B cell (primary cell): ENCODE data around the gene PPT2. TPM values are rescaled to one million over a fixed set of nuclear protein-coding genes. Genes with fewer than 3 reads are reported as not detected.

Source experiments
- ATAC-seq: fragments of 200-7000 bp; cut with Tn5 transposase; one replicate; pipeline ENCODE4 v1.10.0; 2021; ENCODE audit warnings: low read depth, mild to moderate bottlenecking, moderate number of reproducible peaks, moderate library complexity
- CTCF ChIA-PET: fragments of 350-600 bp; sonication (Branson Sonifier 250); formaldehyde crosslinking; loops from one replicate; lab custom pipeline; 2021; ENCODE audit warnings: antibody characterized with exemption, inconsistent platforms; lab: Charles Lee
- POLR2A ChIA-PET: fragments of 350-600 bp; sonication (Branson Sonifier 250); formaldehyde crosslinking; loops from one replicate; lab custom pipeline; 2021; ENCODE audit warnings: antibody characterized with exemption; lab: Charles Lee
- DNase-seq: peaks from one replicate; pipeline ENCODE4 v3.0.0; 2013
- H2AFZ ChIP-seq: 2 replicates; pipeline ENCODE4 v1.6.1; 2012; ENCODE audit warnings: mild to moderate bottlenecking, low read depth, low read length; ENCODE audit not compliant: insufficient read depth, poor library complexity, severe bottlenecking
- H3K27ac ChIP-seq, 2 donors: 1 replicate in 1 of 2; 2 replicates in 1 of 2; pipeline ENCODE4 v1.5.1; 2012 to 2013; ENCODE audit warnings: low read length in 2 of 2, mild to moderate bottlenecking in 2 of 2, moderate library complexity in 1 of 2
- H3K27me3 ChIP-seq, 4 experiments: fragments of 200-600 bp in 1 of 4; sonication (generic) in 1 of 4; replicated peaks in 1 of 4; 1 replicate in 2 of 4; 2 replicates in 2 of 4; pipeline versions ENCODE4 v1.6.1 to v1.7.0; 2013 to 2016; ENCODE audit warnings: low read length in 3 of 4, mild to moderate bottlenecking in 2 of 4, mixed read lengths in 1 of 4, moderate library complexity in 1 of 4; ENCODE audit not compliant: insufficient read depth in 4 of 4, control insufficient read depth in 3 of 4; ENCODE audit errors: control extremely low read depth in 1 of 4
- H3K36me3 ChIP-seq, 2 experiments: replicated peaks in 1 of 2; 1 replicate in 1 of 2; 2 replicates in 1 of 2; pipeline versions ENCODE4 v1.6.1 to v1.7.1; 2013; ENCODE audit warnings: low read length in 1 of 2; ENCODE audit not compliant: insufficient read depth in 2 of 2, control insufficient read depth in 1 of 2; ENCODE audit errors: control extremely low read depth in 1 of 2, extremely low read depth in 1 of 2
- H3K4me1 ChIP-seq, 2 donors: fragments of 200-600 bp in 1 of 2; sonication (generic) in 1 of 2; 1 replicate in 1 of 2; 2 replicates in 1 of 2; pipeline versions ENCODE4 v1.5.1 to v1.6.1; 2013 to 2017; ENCODE audit warnings: low read length in 2 of 2; ENCODE audit not compliant: control insufficient read depth in 2 of 2, insufficient read depth in 2 of 2
- H3K4me2 ChIP-seq: replicated peaks from 2 replicates; pipeline ENCODE3; 2012; ENCODE audit warnings: mild to moderate bottlenecking, low read depth, low read length; ENCODE audit not compliant: poor library complexity, severe bottlenecking
- H3K4me3 ChIP-seq, 5 experiments: fragments of 200-600 bp in 1 of 5; sonication (generic) in 1 of 5; 1 replicate in 3 of 5; 2 replicates in 2 of 5; pipeline versions ENCODE4 v1.5.1 to v1.7.0; 2011 to 2016; ENCODE audit warnings: low read length in 4 of 5, mild to moderate bottlenecking in 4 of 5, low read depth in 2 of 5, control low read depth in 1 of 5, moderate library complexity in 1 of 5; ENCODE audit not compliant: insufficient read depth in 1 of 5; ENCODE audit errors: control extremely low read depth in 1 of 5, extremely low read depth in 1 of 5
- H3K79me2 ChIP-seq: fragments of 200-600 bp; sonication (generic); one replicate; pipeline ENCODE4 v1.6.0; 2016; ENCODE audit warnings: low read length; ENCODE audit not compliant: control insufficient read depth, insufficient read depth
- H3K9ac ChIP-seq: fragments of 200-600 bp; sonication (generic); 2 replicates; pipeline ENCODE4 v1.6.1; 2017; ENCODE audit warnings: mild to moderate bottlenecking, low read length, moderate library complexity
- H3K9me3 ChIP-seq, 3 donors: one replicate each; pipeline versions ENCODE4 v1.6.1 to v1.7.1; 2013; ENCODE audit warnings: low read length in 2 of 3; ENCODE audit not compliant: control insufficient read depth in 2 of 3, insufficient read depth in 1 of 3; ENCODE audit errors: control extremely low read depth in 1 of 3
- H4K20me1 ChIP-seq: 2 replicates; pipeline ENCODE4 v1.6.0; 2012; ENCODE audit warnings: mild to moderate bottlenecking, low read length; ENCODE audit not compliant: insufficient read depth, control insufficient read depth, poor library complexity, severe bottlenecking
- H3K27ac Mint-ChIP-seq: one replicate; pipeline ENCODE4 v1.8.0; 2021; ENCODE audit warnings: mixed read lengths
- H3K27me3 Mint-ChIP-seq: one replicate; pipeline ENCODE4 v1.8.0; 2021; ENCODE audit warnings: mixed read lengths
- H3K4me1 Mint-ChIP-seq: one replicate; pipeline ENCODE4 v1.8.0; 2021; ENCODE audit warnings: mixed read lengths
- H3K4me3 Mint-ChIP-seq: one replicate; pipeline ENCODE4 v1.8.0; 2021; ENCODE audit warnings: mixed read lengths
- H3K9me3 Mint-ChIP-seq: one replicate; pipeline ENCODE4 v1.8.0; 2022; ENCODE audit warnings: mixed read lengths; ENCODE audit not compliant: insufficient read depth
- CTCF ChIP-seq: fragments of 200-600 bp; IDR thresholded peaks from one replicate; pipeline ENCODE4 v1.8.0; 2022; ENCODE audit warnings: antibody characterized with exemption, mild to moderate bottlenecking
- EZH2 ChIP-seq: IDR thresholded peaks from 2 replicates; pipeline ENCODE4 v1.6.1; 2012; ENCODE audit warnings: borderline replicate concordance, low read depth, mild to moderate bottlenecking, moderate library complexity, low read length; ENCODE audit not compliant: insufficient read depth, poor library complexity, severe bottlenecking
- WGBS: methylation state at CpG from one replicate; pipeline ENCODE4 v1.1.5; 2013; ENCODE audit warnings: missing lambda C conversion rate; ENCODE audit not compliant: insufficient coverage; 5-methylcytosine and 5-hydroxymethylcytosine counted together
- intact Hi-C: fragments of 100-400 bp; cut with micrococcal nuclease; formaldehyde crosslinking; loops from one replicate; pipeline ENCODE4 v1.10.0; 2022
- polyA plus RNA-seq: library from polyadenylated mRNA; depleted of rRNA; stranded (reverse); fragments of >200 nt; gene quantifications from 2 replicates; pipeline ENCODE4 v1.2.3, GENCODE V29; 2012
- total RNA-seq, 2 donors: library from RNA; stranded (reverse); fragments of 120-200 nt in 1 of 2; gene quantifications; 1 replicate in 1 of 2; 2 replicates in 1 of 2; pipeline versions ENCODE4 v1.2.3 to v1.2.4, GENCODE V29; 2013 to 2022

PPT2 gene
- total and polyA plus RNA-seq, 2 donors (not counting 1 experiment from before 2014, with no cell fraction given), result 1.2 to 4.2 TPM

GRCh38 chr6:32112431-32112980 is 41.4 kb upstream of the PPT2 start:
- H3K4me3 Mint-ChIP-seq, result no peak overlapping the region
- Histone ChIP-seq H3K4me2 (no peak overlapping the region), H3K27me3 (peaks cover 0 to 14% (median 5%) of the 10 kb centered on the region in 4 experiments), H2AFZ (no peak overlapping the region), H3K9ac (no peak overlapping the region), H3K27ac (no peak overlapping the region), H3K79me2 (no peaks in the 10 kb centered on the region), H3K4me3 (no peak overlapping the region), H4K20me1 (no peaks in the 10 kb centered on the region), H3K9me3 (no peaks in the 10 kb centered on the region), H3K4me1 (peaks cover 13% of the 10 kb centered on the region in 2 donors), H3K36me3 (peaks cover 0 to 25% of the 10 kb centered on the region in 2 experiments)
- no peaks in the 10 kb centered on the region for H3K9me3 Mint-ChIP-seq
- peak overlapping the region; percentile 16 for H3K27ac Mint-ChIP-seq
- DNase-seq, result no peak
- POLR2A ChIA-PET, result interaction anchor here (0.7 kb wide), 1 partner anchor 15 kb away, joined by 5 read pairs; the partner anchor contains the start of gene ATF6B
- 93% methylated on average over 6 of the region's 9 CpGs for WGBS
- intact Hi-C loops, result no loop called here
- no peak for ATAC-seq
- peaks cover 11% of the 10 kb centered on the region for H3K27me3 Mint-ChIP-seq
- CTCF ChIA-PET, result no interaction called here
- peaks cover 11% of the 10 kb centered on the region for H3K4me1 Mint-ChIP-seq
- TF ChIP-seq CTCF, result no peak
- no peak for TF ChIP-seq EZH2
